GM23248 (cell line): Measurements from ENCODE around the gene SMIM29.

Experiments used
- EZH2 ChIP-seq: fragments of 200-600 bp; sonication (generic); IDR thresholded peaks from 2 replicates; pipeline ENCODE4 v1.6.1; 2018; ENCODE audit warnings: antibody characterized with exemption, mild to moderate bottlenecking; ENCODE audit not compliant: insufficient read depth, poor library complexity, severe bottlenecking
- EZH2phosphoT487 ChIP-seq: fragments of 200-600 bp; sonication (generic); IDR thresholded peaks from 2 replicates; pipeline ENCODE4 v1.6.1; 2018; ENCODE audit warnings: antibody characterized with exemption, moderate library complexity, mild to moderate bottlenecking, low read depth; ENCODE audit not compliant: insufficient read depth

DNA sequence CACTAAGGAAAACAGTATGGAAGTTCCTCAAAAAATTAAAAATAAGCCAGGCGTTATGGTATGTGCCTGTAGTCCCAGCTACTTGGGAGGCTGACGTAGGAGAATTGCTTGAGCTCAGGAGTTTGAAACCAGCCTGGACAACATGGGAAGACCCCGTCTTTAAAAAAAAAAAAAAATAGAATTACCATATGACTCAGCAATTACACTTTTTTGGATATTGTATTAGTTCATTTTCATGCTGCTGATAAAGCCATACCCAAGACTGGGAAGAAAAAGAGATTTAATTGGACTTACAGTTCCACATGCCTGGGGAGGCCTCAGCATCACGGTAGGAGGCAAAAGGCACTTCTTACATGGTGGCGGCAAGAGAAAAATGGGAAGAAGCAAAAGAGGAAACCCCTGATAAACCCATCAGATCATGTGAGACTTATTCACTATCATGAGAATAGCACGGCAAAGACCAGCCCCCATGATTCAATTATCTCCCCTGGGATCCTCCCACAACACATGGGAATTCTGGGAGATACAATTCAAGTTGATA is 10.8 kb upstream of the SMIM29 start:
- TF ChIP-seq EZH2phosphoT487 = no peak
- TF ChIP-seq EZH2 = no peak
